Pancreas (tissue), 10 donors: Measurements from ENCODE around the gene NCOA4. TPM values are rescaled to one million over a fixed set of nuclear protein-coding genes. Genes with fewer than 3 reads are reported as not detected.

Source experiments
- ATAC-seq, 4 donors: fragments of 200-7000 bp; cut with Tn5 transposase; one replicate each; pipeline versions ENCODE4 v1.8.0 to v1.9.1; 2020; ENCODE audit warnings: mild to moderate bottlenecking in 4 of 4, moderate library complexity in 4 of 4
- DNase-seq, 6 donors: peaks; one replicate each; pipeline ENCODE4 v3.0.0-alpha.2; 2020
- FAIRE-seq: peaks from 2 replicates; lab custom pipeline; 2012; peaks lifted over from hg19 to GRCh38; lab: Jason Lieb, UNC
- H3K27ac ChIP-seq, 4 donors: fragments of 200-600 bp; sonication (generic); 1 replicate in 3 of 4; 2 replicates in 1 of 4; pipeline versions ENCODE4 v1.5.0 to v1.8.0; 2020
- H3K27me3 ChIP-seq, 4 donors: fragments of 200-600 bp; one replicate each; pipeline ENCODE4 v1.8.0; 2021
- H3K36me3 ChIP-seq, 3 donors: fragments of 200-600 bp; sonication (generic) in 1 of 3; one replicate each; pipeline versions ENCODE4 v1.5.0 to v1.8.0; 2020 to 2021
- H3K4me1 ChIP-seq, 3 donors: fragments of 200-600 bp; one replicate each; pipeline ENCODE4 v1.8.0; 2021
- H3K4me3 ChIP-seq, 4 donors: fragments of 200-600 bp; sonication (generic) in 2 of 4; one replicate each; pipeline versions ENCODE4 v1.5.0 to v1.8.0; 2020 to 2021
- H3K9me3 ChIP-seq, 4 donors: fragments of 200-600 bp; one replicate each; pipeline ENCODE4 v1.8.0; 2021
- CTCF ChIP-seq, 4 donors: fragments of 200-600 bp; sonication (generic) in 3 of 4; IDR thresholded peaks; one replicate each; pipeline versions ENCODE4 v1.5.0 to v1.8.0; 2021; ENCODE audit warnings: antibody characterized with exemption in 4 of 4
- WGBS, 2 donors: extraction: QIAGEN DNeasy Blood & Tissue Kit; methylation state at CpG; one replicate each; pipeline ENCODE4 v1.1.7; 2013; 5-methylcytosine and 5-hydroxymethylcytosine counted together
- intact Hi-C, 3 donors: fragments of 100-400 bp; cut with DNase I; formaldehyde crosslinking; loops; one replicate each; pipeline versions ENCODE4 v1.11.1 to v1.14.2; 2022
- polyA plus RNA-seq, 2 donors: library from polyadenylated mRNA; stranded (reverse); fragments of 200-250 nt; gene quantifications; one replicate each; pipeline ENCODE4 v1.2.3, GENCODE V29; 2013
- total RNA-seq, 6 donors: library from RNA; stranded (reverse); fragmentation: NEBNext Ultra II Directional in 4 of 6; extraction: Animal tissue kit (Norgen Biotek cat#: 25700) in 4 of 6; gene quantifications; one replicate each; pipeline versions ENCODE4 v1.2.1 to v1.2.4, GENCODE V29; 2021 to 2023
- donor health status: healthy with polysubstance abuse.
- donor health status: DM: no; HTN: no; CAD: no; lungs with moderate emphysema.
- donor health status: DM: no; HTN: no; CAD: no.
- donor health status: control.
- donor health status: control.
- donor health status: Bipolar disorder and iron deficiency.
- donor health status: DM: yes; HTN: yes; CAD: no.
- donor health status: DM: no; HTN: no; CAD: no.
- donor health status: DM: no; HTN: no; CAD: no.
- donor health status: DM: yes; HTN: yes; CAD: no.

The NCOA4 gene
- total RNA-seq (10 to 100 TPM; 39.9 to 69.4 (median 59.3) TPM), polyA plus RNA-seq (10 to 100 TPM; 16.7 to 32.5 TPM)

- Histone ChIP-seq H3K4me1 (peaks cover 26 to 43% (median 30%) of the 10 kb centered on the region in 3 donors), H3K4me3 (peak within 1 kb of the TSS; percentile 76 to 90 (median 86)), H3K27me3 (no peaks in the 10 kb centered on the region), H3K9me3 (no peaks in the 10 kb centered on the region), H3K36me3 (no peaks in the 10 kb centered on the region), H3K27ac (peak within 1 kb of the TSS; percentile 66 to 90 (median 82))
- DNase-seq (peak; percentile 97 to 100 (median 98)), FAIRE-seq (no peak), ATAC-seq (peak; percentile 92 to 97 (median 94))
- peak; percentile 34 to 71 (median 56) for TF ChIP-seq CTCF (IDR thresholded peaks at IDR 0.05)
- WGBS, 2 donors, result 1% methylated on average over 54 to 59 of the region's 59 CpGs
- intact Hi-C loops, result no loop called here
Measured at GRCh38 chr10:46030091-46030937, at the start of gene NCOA4. TSS of gene NCOA4 (minus strand) at chr10:46030623. CDS start at chr10:46016680, 13,943 bp downstream.

- Histone ChIP-seq H3K27me3 (no peaks in the 10 kb centered on the region), H3K4me1 (no peaks in the 10 kb centered on the region), H3K4me3 (no peak overlapping the region), H3K27ac (no peak overlapping the region), H3K9me3 (no peaks in the 10 kb centered on the region), H3K36me3 (no peaks in the 10 kb centered on the region)
- 50 to 55% methylated on average over 4 of the region's 4 CpGs for WGBS, 2 donors
- FAIRE-seq (no peak), DNase-seq (no peak), ATAC-seq (no peak)
- intact Hi-C loops, result no loop called here
- TF ChIP-seq CTCF (IDR thresholded peaks at IDR 0.05), result no peak
Measured at GRCh38 chr10:46079831-46080585, 49.6 kb upstream of the NCOA4 start.

DNA sequence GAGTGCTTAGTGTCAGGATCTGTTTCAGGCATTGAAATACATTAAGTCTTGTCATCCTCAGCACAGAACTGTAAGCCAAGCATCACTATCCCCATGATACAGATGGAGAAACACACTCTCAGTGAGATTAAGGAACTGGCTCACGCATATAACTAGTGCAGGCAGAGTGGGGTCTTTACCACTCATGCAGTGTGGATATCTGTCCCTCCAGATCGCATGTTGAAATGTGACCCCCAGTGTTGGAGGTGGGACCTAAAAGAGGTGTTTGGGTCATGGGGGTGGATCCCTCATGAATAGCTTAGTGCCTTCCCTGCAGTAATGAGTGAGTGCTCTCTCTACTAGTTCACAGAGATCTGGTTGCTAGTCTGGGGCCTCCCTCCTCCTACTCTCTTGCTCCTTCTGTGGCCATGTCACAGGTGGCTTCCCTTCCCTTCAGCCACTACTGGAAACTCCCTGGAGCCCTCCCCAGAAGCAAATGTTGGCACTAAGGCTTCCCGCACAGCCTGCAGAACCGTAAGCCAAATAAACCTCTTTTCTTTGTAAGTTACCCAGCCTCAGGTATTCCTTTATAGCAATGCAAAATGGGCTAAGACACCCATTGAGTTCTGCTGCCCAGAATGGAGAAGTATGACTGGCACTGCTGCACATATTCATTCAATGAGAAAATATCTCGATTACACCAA is 47.4 kb upstream of the NCOA4 start:
- intact Hi-C loops, result no loop called here
- ATAC-seq, result no peak
- no peak for FAIRE-seq
- Histone ChIP-seq H3K4me3 (no peak overlapping the region), H3K4me1 (no peaks in the 10 kb centered on the region), H3K27me3 (no peaks in the 10 kb centered on the region), H3K9me3 (no peaks in the 10 kb centered on the region), H3K36me3 (no peaks in the 10 kb centered on the region), H3K27ac (no peak overlapping the region)
- 71 to 82% methylated on average over 5 of the region's 5 CpGs for WGBS, 2 donors
- TF ChIP-seq CTCF (IDR thresholded peaks at IDR 0.05), result no peak
- no peak for DNase-seq

DNA sequence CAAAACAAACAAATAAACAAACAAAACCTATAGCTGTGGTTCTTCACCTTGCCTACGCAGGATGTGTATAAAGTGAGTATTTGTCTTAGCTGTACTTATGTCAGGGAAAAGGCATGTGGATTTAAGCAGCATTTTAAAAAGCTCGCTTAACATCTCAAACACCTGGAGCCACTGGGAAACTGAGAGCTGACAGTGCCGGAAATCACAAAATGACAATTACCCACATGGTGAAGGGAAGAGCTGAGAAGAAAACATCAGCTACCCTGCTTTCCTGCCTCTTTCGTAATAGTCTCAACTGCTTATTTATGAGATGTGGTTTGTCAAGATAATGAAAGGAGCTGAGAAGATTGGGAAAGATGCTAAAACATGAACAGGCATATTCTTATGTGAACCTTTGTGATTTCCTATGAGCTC is 46.7 kb upstream of the NCOA4 start:
- H3K9me3 ChIP-seq, result no peaks in the 10 kb centered on the region
- no peaks in the 10 kb centered on the region for H3K27me3 ChIP-seq
- DNase-seq (no peak), ATAC-seq (no peak), FAIRE-seq (no peak)
- H3K36me3 ChIP-seq, result no peaks in the 10 kb centered on the region
- H3K4me1 ChIP-seq, result no peaks in the 10 kb centered on the region
- H3K27ac ChIP-seq, result no peak overlapping the region
- no peak overlapping the region for H3K4me3 ChIP-seq
- intact Hi-C loops, result no loop called here
- no peak for TF ChIP-seq CTCF (IDR thresholded peaks at IDR 0.05)
- WGBS, 2 donors, result 67 to 69% methylated on average over 4 of the region's 4 CpGs
